IMR-90 (cell line): ENCODE data around the gene PACSIN2. TPM values are rescaled to one million over a fixed set of nuclear protein-coding genes. Genes with fewer than 3 reads are reported as not detected.

Source experiments
- ATAC-seq: fragments of 200-7000 bp; cut with Tn5 transposase; 2 replicates; pipeline ENCODE4 v1.9.1; 2020; ENCODE audit warnings: low read depth, mild to moderate bottlenecking, moderate library complexity
- BruUV-seq: library from RNA; stranded (reverse); fragments of 400-500 nt; replicated peaks from 2 replicates; lab custom pipeline; 2021; lab: Mats Ljungman, UMichigan
- CTCF ChIA-PET: fragments of 300-600 bp; formaldehyde crosslinking; extraction: SDS; loops from one replicate; lab custom pipeline; 2021; ENCODE audit warnings: antibody characterized with exemption; lab: Yijun Ruan, JAX
- POLR2A ChIA-PET: fragments of 300-600 bp; sonication (Branson Sonifier 250); formaldehyde crosslinking; loops from one replicate; lab custom pipeline; 2022; ENCODE audit warnings: antibody characterized with exemption; ENCODE audit not compliant: unreplicated experiment; lab: Charles Lee
- DNase-seq: peaks from one replicate; pipeline ENCODE4 v3.0.0; 2013
- H2AFZ ChIP-seq: replicated peaks from 2 replicates; pipeline ENCODE3; 2013; ENCODE audit warnings: low read length, mild to moderate bottlenecking; ENCODE audit not compliant: poor library complexity
- H2AK5ac ChIP-seq: 2 replicates; pipeline ENCODE4 v1.6.1; 2013; ENCODE audit warnings: low read depth, low read length, inconsistent platforms
- H2AK9ac ChIP-seq: replicated peaks from 2 replicates; pipeline ENCODE3; 2013; ENCODE audit warnings: mild to moderate bottlenecking, low read depth, low read length, moderate library complexity; ENCODE audit not compliant: poor library complexity
- H2BK120ac ChIP-seq: 2 replicates; pipeline ENCODE4 v1.6.1; 2013; ENCODE audit warnings: low read depth, low read length, inconsistent platforms
- H2BK15ac ChIP-seq: 3 replicates; pipeline ENCODE4 v1.6.1; 2013; ENCODE audit warnings: low read depth, low read length, inconsistent platforms
- H2BK20ac ChIP-seq: 2 replicates; pipeline ENCODE4 v1.6.1; 2013; ENCODE audit warnings: low read depth, mild to moderate bottlenecking, inconsistent platforms, low read length, moderate library complexity
- H2BK5ac ChIP-seq: 2 replicates; pipeline ENCODE4 v1.6.1; 2013; ENCODE audit warnings: mild to moderate bottlenecking, low read depth, low read length, inconsistent platforms; ENCODE audit not compliant: poor library complexity, severe bottlenecking
- H3K14ac ChIP-seq: replicated peaks from 2 replicates; pipeline ENCODE4 v1.6.1; 2013; ENCODE audit warnings: low read depth, low read length, inconsistent platforms
- H3K18ac ChIP-seq: 2 replicates; pipeline ENCODE4 v1.6.1; 2013; ENCODE audit warnings: low read depth, low read length, control low read depth
- H3K23ac ChIP-seq: 2 replicates; pipeline ENCODE4 v1.6.1; 2013; ENCODE audit warnings: low read depth, low read length, inconsistent platforms
- H3K27ac ChIP-seq: 2 replicates; pipeline ENCODE4 v1.5.1; 2013; ENCODE audit warnings: mild to moderate bottlenecking, control low read depth, low read length; ENCODE audit not compliant: insufficient read depth
- H3K27me3 ChIP-seq: 2 replicates; pipeline ENCODE4 v1.6.1; 2013; ENCODE audit warnings: low read length; ENCODE audit not compliant: control insufficient read depth, insufficient read depth
- H3K36me3 ChIP-seq: 2 replicates; pipeline ENCODE4 v1.6.1; 2013; ENCODE audit warnings: low read length, mixed read lengths; ENCODE audit not compliant: control insufficient read depth, insufficient read depth
- H3K4ac ChIP-seq: 2 replicates; pipeline ENCODE4 v1.6.1; 2013; ENCODE audit warnings: low read depth, low read length, inconsistent platforms
- H3K4me1 ChIP-seq: 2 replicates; pipeline ENCODE4 v1.6.1; 2013; ENCODE audit warnings: low read length, mixed read lengths; ENCODE audit not compliant: control insufficient read depth, insufficient read depth
- H3K4me2 ChIP-seq: 2 replicates; pipeline ENCODE4 v1.6.1; 2013; ENCODE audit warnings: low read depth, mild to moderate bottlenecking, control low read depth, low read length, moderate library complexity
- H3K4me3 ChIP-seq: 2 replicates; pipeline ENCODE4 v1.5.1; 2013; ENCODE audit warnings: low read depth, mild to moderate bottlenecking, control low read depth, low read length, moderate library complexity; ENCODE audit not compliant: insufficient read depth
- H3K56ac ChIP-seq: 2 replicates; pipeline ENCODE4 v1.6.1; 2013; ENCODE audit warnings: low read length, inconsistent platforms; ENCODE audit not compliant: insufficient read depth; ENCODE audit errors: extremely low read depth
- H3K79me1 ChIP-seq, 2 experiments: 2 replicates each; pipeline ENCODE4 v1.6.1; 2013; ENCODE audit warnings: low read length in 2 of 2, inconsistent platforms in 1 of 2, low read depth in 1 of 2
- H3K9ac ChIP-seq: 2 replicates; pipeline ENCODE4 v1.6.1; 2013; ENCODE audit warnings: low read depth, low read length, control low read depth
- H3K9me1 ChIP-seq: 2 replicates; pipeline ENCODE4 v1.6.1; 2013; ENCODE audit warnings: low read length, inconsistent platforms; ENCODE audit not compliant: insufficient read depth
- H3K9me3 ChIP-seq: 2 replicates; pipeline ENCODE4 v1.6.1; 2013; ENCODE audit warnings: low read length; ENCODE audit not compliant: control insufficient read depth, insufficient read depth
- H4K20me1 ChIP-seq: 2 replicates; pipeline ENCODE4 v1.6.1; 2013; ENCODE audit warnings: low read length, inconsistent platforms; ENCODE audit not compliant: insufficient read depth
- H4K5ac ChIP-seq: 2 replicates; pipeline ENCODE4 v1.6.1; 2013; ENCODE audit warnings: mild to moderate bottlenecking, low read depth, low read length, control low read depth
- H4K8ac ChIP-seq, 2 experiments: 2 replicates each; pipeline ENCODE4 v1.6.1; 2013; ENCODE audit warnings: low read depth in 2 of 2, low read length in 2 of 2, control low read depth in 1 of 2, inconsistent platforms in 1 of 2
- H4K91ac ChIP-seq: 2 replicates; pipeline ENCODE4 v1.6.1; 2013; ENCODE audit warnings: low read depth, low read length, inconsistent platforms; ENCODE audit not compliant: insufficient read depth
- CEBPB ChIP-seq: IDR thresholded peaks from 2 replicates; pipeline ENCODE4 v1.6.1; 2012; ENCODE audit warnings: low read depth, low read length, improper control_type of control experiment
- WGBS, 2 experiments: methylation state at CpG; one replicate each; pipeline versions ENCODE4 v1.1.5 to v1.1.7; 2013; ENCODE audit warnings: missing lambda C conversion rate in 2 of 2; ENCODE audit not compliant: insufficient read length in 1 of 2; ENCODE audit errors: extremely low coverage in 2 of 2; 5-methylcytosine and 5-hydroxymethylcytosine counted together
- dilution Hi-C: fragments of 300-500 bp; cut with HindIII; formaldehyde crosslinking; loops from one replicate; pipeline ENCODE4 v1.14.3; 2018; ENCODE audit warnings: low sequenced_read_pairs; ENCODE audit not compliant: unreplicated experiment
- in situ Hi-C: fragments of 300-500 bp; cut with MboI; formaldehyde crosslinking; loops from 3 replicates; pipeline ENCODE4 v1.14.3; 2019; ENCODE audit warnings: low sequenced_read_pairs, inconsistent platforms, mixed read lengths
- intact Hi-C: fragments of 100-400 bp; cut with micrococcal nuclease; formaldehyde crosslinking; loops from 2 replicates; pipeline ENCODE4 v1.10.0; 2022
- polyA plus RNA-seq, 3 experiments: library from polyadenylated mRNA; depleted of rRNA; stranded (reverse); fragments of >200 nt; gene quantifications; 2 replicates each; pipeline ENCODE4 v1.2.3, GENCODE V29; 2012; ENCODE audit warnings: low replicate concordance in 1 of 3
- total RNA-seq: library from RNA; depleted of rRNA; stranded (reverse); fragments of >200 nt; gene quantifications from 2 replicates; pipeline ENCODE4 v1.2.3, GENCODE V29; 2012

Gene PACSIN2
- total and polyA plus RNA-seq, 2 of the 4 experiments (the other 2 are of a cell fraction), result 85.0 to 118 TPM

GRCh38 chr22:42830161-42830560, 184.8 kb downstream of the PACSIN2 start:
- H3K56ac ChIP-seq, result no peak overlapping the region
- H2BK20ac ChIP-seq, result no peak overlapping the region
- no peak overlapping the region for H3K18ac ChIP-seq
- H3K14ac ChIP-seq, result no peak overlapping the region
- intact Hi-C loops, result no loop called here
- no peak overlapping the region for H2AK5ac ChIP-seq
- in situ Hi-C loops, result no loop called here
- no peak overlapping the region for H3K4me2 ChIP-seq
- ATAC-seq (no peak), DNase-seq (no peak)
- no peaks in the 10 kb centered on the region for H3K9me3 ChIP-seq
- H3K79me1 ChIP-seq, result peaks cover 8 to 17% of the 10 kb centered on the region in 2 experiments; a peak in 3 of 4 replicates
- H3K27ac ChIP-seq, result no peak overlapping the region
- ChIA-PET CTCF (interaction anchor here (1.4 kb wide), 1 partner anchor 10 kb away, joined by 6 read pairs; no protein-coding TSS in a partner anchor), POLR2A (no interaction called here)
- no peak overlapping the region for H2AFZ ChIP-seq
- no peak overlapping the region for H3K23ac ChIP-seq
- no peaks in the 10 kb centered on the region for H3K4me1 ChIP-seq
- BruUV-seq, result no TSS peak
- H3K9me1 ChIP-seq, result no peaks in the 10 kb centered on the region
- H2BK5ac ChIP-seq, result no peak overlapping the region
- H4K91ac ChIP-seq, result no peak overlapping the region
- H4K5ac ChIP-seq, result no peak overlapping the region
- dilution Hi-C loops, result no loop called here
- H3K9ac ChIP-seq, result no peak overlapping the region
- no peak overlapping the region for H3K4me3 ChIP-seq
- H3K36me3 ChIP-seq, result peaks cover 46% of the 10 kb centered on the region
- no peak overlapping the region for H4K8ac ChIP-seq
- no peak for TF ChIP-seq CEBPB
- H3K27me3 ChIP-seq, result no peaks in the 10 kb centered on the region
- H4K20me1 ChIP-seq, result no peaks in the 10 kb centered on the region
- H2BK15ac ChIP-seq, result no peak overlapping the region
- 83% methylated on average over 5 of the region's 5 CpGs; no CpG with 5 or more reads in 1 of the 2 experiments for WGBS, 2 experiments
- no peak overlapping the region for H3K4ac ChIP-seq
- H2AK9ac ChIP-seq, result no peak overlapping the region
- H2BK120ac ChIP-seq, result no peak overlapping the region
